ENCODE measurements around the gene TMEM38A. TPM values are rescaled to one million over a fixed set of nuclear protein-coding genes. Genes with fewer than 3 reads are reported as not detected.
A peak's percentile ranks its signal among the peaks of the same experiment; 100 is the strongest.

The TMEM38A gene
- total RNA-seq, 1 donor from 2014 or later: 0.75 TPM

- no peak overlapping the region for H3K4me3 ChIP-seq
- peaks cover 10 to 21% of the 10 kb centered on the region in 2 donors for H3K4me1 ChIP-seq
- peaks cover 0 to 5% of the 10 kb centered on the region in 2 donors for H3K36me3 ChIP-seq
- intact Hi-C loops (cut with DNase I): no loop called here
- no peaks in the 10 kb centered on the region for H3K9me3 ChIP-seq
- H3K27me3 ChIP-seq: no peaks in the 10 kb centered on the region
- DNase-seq (ENCODE audit: low spot score in 2 of 2): no peak
- H3K27ac ChIP-seq: no peak overlapping the region
- TF ChIP-seq CTCF (IDR thresholded peaks at IDR 0.05): no peak
Observed at GRCh38 chr19:16623066-16623465, 37.9 kb upstream of the TMEM38A start.

GRCh38 chr19:16623576-16623975 is 37.4 kb upstream of the TMEM38A start:
- no peak for DNase-seq (ENCODE audit: low spot score in 2 of 2)
- Histone ChIP-seq H3K27ac (no peak overlapping the region), H3K4me1 (peaks cover 10 to 21% of the 10 kb centered on the region in 2 donors), H3K4me3 (no peak overlapping the region), H3K27me3 (no peaks in the 10 kb centered on the region), H3K36me3 (peaks cover 0 to 5% of the 10 kb centered on the region in 2 donors), H3K9me3 (no peaks in the 10 kb centered on the region)
- no peak for TF ChIP-seq CTCF (IDR thresholded peaks at IDR 0.05)
- intact Hi-C loops (cut with DNase I): no loop called here

GRCh38 chr19:16624236-16624635 is 36.7 kb upstream of the TMEM38A start:
- intact Hi-C loops (cut with DNase I): no loop called here
- no peak for DNase-seq (ENCODE audit: low spot score in 2 of 2)
- H3K27ac ChIP-seq: no peak overlapping the region
- peaks cover 0 to 5% of the 10 kb centered on the region in 2 donors for H3K36me3 ChIP-seq
- no peaks in the 10 kb centered on the region for H3K27me3 ChIP-seq
- H3K4me1 ChIP-seq: peaks cover 10 to 23% of the 10 kb centered on the region in 2 donors
- no peak overlapping the region for H3K4me3 ChIP-seq
- H3K9me3 ChIP-seq: no peaks in the 10 kb centered on the region
- no peak for TF ChIP-seq CTCF (IDR thresholded peaks at IDR 0.05)

GRCh38 chr19:16625163-16625958 is 35.6 kb upstream of the TMEM38A start:
- Histone ChIP-seq H3K36me3 (peaks cover 0 to 5% of the 10 kb centered on the region in 2 donors), H3K27me3 (no peaks in the 10 kb centered on the region), H3K4me3 (no peak overlapping the region), H3K9me3 (no peaks in the 10 kb centered on the region), H3K4me1 (peaks cover 7 to 17% of the 10 kb centered on the region in 2 donors), H3K27ac (no peak overlapping the region)
- TF ChIP-seq CTCF (IDR thresholded peaks at IDR 0.05): no peak
- intact Hi-C loops (cut with DNase I): no loop called here
- DNase-seq (ENCODE audit: low spot score in 2 of 2): no peak

GRCh38 chr19:16626796-16627192 is 34.1 kb upstream of the TMEM38A start:
- intact Hi-C loops (cut with DNase I): no loop called here
- H3K9me3 ChIP-seq: no peaks in the 10 kb centered on the region
- H3K4me1 ChIP-seq: peaks cover 7 to 17% of the 10 kb centered on the region in 2 donors
- no peak for DNase-seq (ENCODE audit: low spot score in 2 of 2)
- TF ChIP-seq CTCF (IDR thresholded peaks at IDR 0.05): no peak
- peak overlapping the region; percentile 95 to 97 for H3K4me3 ChIP-seq
- H3K27me3 ChIP-seq: no peaks in the 10 kb centered on the region
- H3K27ac ChIP-seq: peak overlapping the region; percentile 78 to 87
- H3K36me3 ChIP-seq: peaks cover 0 to 5% of the 10 kb centered on the region in 2 donors
